Smooth muscle cell (in vitro differentiated cells): ENCODE data around the gene ATF6. TPM values are rescaled to one million over a fixed set of nuclear protein-coding genes. Genes with fewer than 3 reads are reported as not detected.

ENCODE experiments used
- DNase-seq: peaks from one replicate; lab custom pipeline; 2025; ENCODE audit not compliant: unreplicated experiment; lab: John Stamatoyannopoulos, UW
- H2AFZ ChIP-seq: fragments of 200-600 bp; sonication (generic); 2 replicates; pipeline ENCODE4 v1.6.0; 2016; ENCODE audit warnings: antibody characterized with exemption, low read depth, mild to moderate bottlenecking
- H3F3A ChIP-seq: fragments of 200-600 bp; sonication (generic); 2 replicates; pipeline ENCODE4 v1.6.0; 2017; ENCODE audit warnings: antibody characterized with exemption, low read depth
- H3K27ac ChIP-seq: fragments of 200-600 bp; sonication (generic); 2 replicates; pipeline ENCODE4 v1.5.1; 2016; ENCODE audit warnings: low read depth, mild to moderate bottlenecking
- H3K27me3 ChIP-seq: fragments of 200-600 bp; sonication (generic); 2 replicates; pipeline ENCODE4 v1.6.1; 2016; ENCODE audit warnings: low read depth, mild to moderate bottlenecking
- H3K36me3 ChIP-seq: fragments of 200-600 bp; sonication (generic); 2 replicates; pipeline ENCODE4 v1.5.1; 2016; ENCODE audit warnings: low read depth
- H3K4me1 ChIP-seq: fragments of 200-600 bp; sonication (generic); 2 replicates; pipeline ENCODE4 v1.5.1; 2016; ENCODE audit warnings: low read depth
- H3K4me2 ChIP-seq: fragments of 200-600 bp; sonication (generic); 2 replicates; pipeline ENCODE4 v1.6.0; 2016; ENCODE audit warnings: mild to moderate bottlenecking
- H3K4me3 ChIP-seq: fragments of 200-600 bp; sonication (generic); 2 replicates; pipeline ENCODE4 v1.5.1; 2016; ENCODE audit warnings: mild to moderate bottlenecking
- H3K79me2 ChIP-seq: fragments of 200-600 bp; sonication (generic); 2 replicates; pipeline ENCODE4 v1.6.0; 2016; ENCODE audit warnings: low read depth, mild to moderate bottlenecking
- H3K9ac ChIP-seq: fragments of 200-600 bp; sonication (generic); 2 replicates; pipeline ENCODE4 v1.6.0; 2016; ENCODE audit warnings: low read depth
- H3K9me3 ChIP-seq: fragments of 200-600 bp; sonication (generic); replicated peaks from 2 replicates; pipeline ENCODE4 v1.5.1; 2016; ENCODE audit warnings: low read depth
- H4K20me1 ChIP-seq: fragments of 200-600 bp; sonication (generic); 2 replicates; pipeline ENCODE4 v1.6.0; 2016; ENCODE audit warnings: low read depth
- CTCF ChIP-seq: fragments of 200-600 bp; sonication (generic); IDR thresholded peaks from 2 replicates; pipeline ENCODE4 v1.5.1; 2017; ENCODE audit warnings: borderline replicate concordance, mild to moderate bottlenecking, antibody characterized with exemption; ENCODE audit not compliant: insufficient read depth, poor library complexity, severe bottlenecking
- WGBS: methylation state at CpG from one replicate; pipeline ENCODE4 v1.1.7; 2016; ENCODE audit warnings: low lambda C conversion rate; 5-methylcytosine and 5-hydroxymethylcytosine counted together
- polyA plus RNA-seq: library from polyadenylated mRNA; unstranded; fragments of >200 nt; fragmentation: Nextera tagmentation; extraction: Ambion mirVana; gene quantifications from 2 replicates; pipeline ENCODE4 v1.2.1, GENCODE V29; 2016
- total RNA-seq: library from RNA; depleted of rRNA; stranded (reverse); fragments of >200 nt; gene quantifications from 2 replicates; pipeline ENCODE4 v1.2.3, GENCODE V29; 2014

The ATF6 gene
- total and polyA plus RNA-seq, 2 experiments from 2014 or later = 7.8 to 22.9 TPM

GRCh38 chr1:161782886-161783285 is 16.8 kb downstream of the ATF6 start:
- Histone ChIP-seq H3K4me1 (no peaks in the 10 kb centered on the region), H4K20me1 (peaks cover 10% of the 10 kb centered on the region), H3K27me3 (no peaks in the 10 kb centered on the region), H3K4me2 (no peak overlapping the region), H3K9me3 (no peaks in the 10 kb centered on the region), H3F3A (no peaks in the 10 kb centered on the region), H3K79me2 (peaks cover 9% of the 10 kb centered on the region), H3K9ac (no peak overlapping the region), H3K36me3 (no peaks in the 10 kb centered on the region), H2AFZ (no peak overlapping the region), H3K27ac (no peak overlapping the region), H3K4me3 (no peak overlapping the region)
- WGBS = 97% methylated on average over 4 of the region's 4 CpGs
- TF ChIP-seq CTCF = no peak
- no peak for DNase-seq

- no peak for DNase-seq
- no peaks in the 10 kb centered on the region for H3K27me3 ChIP-seq
- H3K9me3 ChIP-seq = no peaks in the 10 kb centered on the region
- no peaks in the 10 kb centered on the region for H3K4me1 ChIP-seq
- H3F3A ChIP-seq = no peaks in the 10 kb centered on the region
- no peak for TF ChIP-seq CTCF
- 100% methylated on average over 1 of the region's 1 CpG for WGBS
- no peak overlapping the region for H3K4me3 ChIP-seq
- H2AFZ ChIP-seq = no peak overlapping the region
- peaks cover 9% of the 10 kb centered on the region for H3K79me2 ChIP-seq
- no peaks in the 10 kb centered on the region for H4K20me1 ChIP-seq
- no peak overlapping the region for H3K27ac ChIP-seq
- H3K36me3 ChIP-seq = no peaks in the 10 kb centered on the region
- no peak overlapping the region for H3K4me2 ChIP-seq
- H3K9ac ChIP-seq = no peak overlapping the region
Measured at GRCh38 chr1:161784968-161785367, 18.8 kb downstream of the ATF6 start.

- Histone ChIP-seq H3K79me2 (no peaks in the 10 kb centered on the region), H3K27me3 (no peaks in the 10 kb centered on the region), H3K9ac (no peak overlapping the region), H3K4me1 (no peaks in the 10 kb centered on the region), H3K4me2 (no peak overlapping the region), H3K36me3 (no peaks in the 10 kb centered on the region), H4K20me1 (no peaks in the 10 kb centered on the region), H3K27ac (no peak overlapping the region), H3K4me3 (no peak overlapping the region), H3K9me3 (no peaks in the 10 kb centered on the region), H3F3A (no peaks in the 10 kb centered on the region), H2AFZ (no peak overlapping the region)
- WGBS = 93% methylated on average over 4 of the region's 4 CpGs
- DNase-seq = no peak
- TF ChIP-seq CTCF = no peak
Measured at GRCh38 chr1:161787355-161787754, 21.2 kb downstream of the ATF6 start.

GRCh38 chr1:161790587-161791317 is 24.6 kb downstream of the ATF6 start:
- Histone ChIP-seq H2AFZ (no peak overlapping the region), H4K20me1 (no peaks in the 10 kb centered on the region), H3F3A (no peaks in the 10 kb centered on the region), H3K4me3 (no peak overlapping the region), H3K4me2 (no peak overlapping the region), H3K27ac (no peak overlapping the region), H3K9me3 (no peaks in the 10 kb centered on the region), H3K4me1 (no peaks in the 10 kb centered on the region), H3K79me2 (no peaks in the 10 kb centered on the region), H3K27me3 (no peaks in the 10 kb centered on the region), H3K9ac (no peak overlapping the region), H3K36me3 (no peaks in the 10 kb centered on the region)
- WGBS = 82% methylated on average over 4 of the region's 4 CpGs
- no peak for TF ChIP-seq CTCF
- DNase-seq = no peak
